K562 (cell line): ENCODE measurements around the gene ZNF232. TPM values are rescaled to one million over a fixed set of nuclear protein-coding genes. Genes with fewer than 3 reads are reported as not detected.
A peak's percentile ranks its signal among the peaks of the same experiment; 100 is the strongest.

Experiments used
- ATAC-seq: fragments of 200-7000 bp; cut with Tn5 transposase; 3 replicates; pipeline ENCODE4 v1.9.1; 2020; ENCODE audit warnings: moderate library complexity
- BruUV-seq: library from RNA; stranded (reverse); fragments of 400-500 nt; replicated peaks from 2 replicates; lab custom pipeline; 2021; lab: Mats Ljungman, UMichigan
- CTCF ChIA-PET: fragments of 300-600 bp; formaldehyde crosslinking; extraction: SDS; loops from one replicate; lab custom pipeline; 2021; ENCODE audit warnings: low intra/inter-chr PET ratio; lab: Yijun Ruan, JAX
- POLR2A ChIA-PET: fragments of 300-600, 350-650 bp; sonication (Branson Sonifier 250); formaldehyde crosslinking; extraction: SDS; loops from one replicate; lab custom pipeline; 2021; ENCODE audit warnings: antibody characterized with exemption, inconsistent platforms; lab: Yijun Ruan, JAX
- DNase-seq, 4 experiments: peaks; one replicate each; pipeline versions ENCODE4 v3.0.0 to v3.0.0-alpha.2; 2011 to 2018; ENCODE audit warnings: low spot score in 3 of 4, mixed read lengths in 3 of 4; ENCODE audit errors: extremely low read depth in 1 of 4
- FAIRE-seq: peaks from 2 replicates; lab custom pipeline; 2011; peaks lifted over from hg19 to GRCh38; lab: Jason Lieb, UNC
- H2AFZ ChIP-seq: 2 replicates; pipeline ENCODE4 v1.6.0; 2011; ENCODE audit warnings: low read depth, low read length, control low read depth, inconsistent platforms
- H3K27ac ChIP-seq: fragments of 200-600 bp; 3 replicates; pipeline ENCODE4 v1.8.0; 2011; ENCODE audit warnings: low read depth, mild to moderate bottlenecking, control low read depth, inconsistent platforms, low read length, moderate library complexity, mixed read lengths; ENCODE audit errors: extremely low read depth
- H3K27me3 ChIP-seq, 2 experiments: fragments of 300-600 bp in 1 of 2; 2 replicates in 1 of 2; 3 replicates in 1 of 2; pipeline versions ENCODE4 v1.6.0 to v1.8.0; 2011; ENCODE audit warnings: inconsistent platforms in 2 of 2, low read length in 2 of 2, mild to moderate bottlenecking in 1 of 2, mixed read lengths in 1 of 2, moderate library complexity in 1 of 2; ENCODE audit not compliant: control insufficient read depth in 2 of 2, insufficient read depth in 2 of 2
- H3K36me3 ChIP-seq: fragments of 300-600 bp; 3 replicates; pipeline ENCODE4 v1.8.0; 2011; ENCODE audit warnings: mild to moderate bottlenecking, low read length, inconsistent platforms; ENCODE audit not compliant: control insufficient read depth, insufficient read depth
- H3K4me1 ChIP-seq, 2 experiments: fragments of 200-600 bp in 1 of 2; replicated peaks in 1 of 2; 2 replicates in 1 of 2; 3 replicates in 1 of 2; pipeline versions ENCODE4 v1.5.1 to v1.8.0; 2011; ENCODE audit warnings: inconsistent platforms in 2 of 2, low read length in 2 of 2, mild to moderate bottlenecking in 1 of 2, mixed read lengths in 1 of 2, moderate library complexity in 1 of 2; ENCODE audit not compliant: control insufficient read depth in 2 of 2, insufficient read depth in 2 of 2
- H3K4me2 ChIP-seq: 2 replicates; pipeline ENCODE4 v1.6.1; 2011; ENCODE audit warnings: low read length, control low read depth, inconsistent platforms, mixed read lengths; ENCODE audit not compliant: insufficient read depth
- H3K4me3 ChIP-seq: fragments of 200-600 bp; sonication (generic), shearing (Covaris generic); 2 replicates; pipeline ENCODE4 v1.5.1; 2016; ENCODE audit warnings: control low read depth, inconsistent platforms
- H3K79me2 ChIP-seq: fragments of 200-600 bp; 3 replicates; pipeline ENCODE4 v1.8.0; 2011; ENCODE audit warnings: low read length, inconsistent platforms; ENCODE audit not compliant: control insufficient read depth, insufficient read depth
- H3K9ac ChIP-seq, 2 experiments: 2 replicates each; pipeline versions ENCODE4 v1.6.0 to v1.6.1; 2011; ENCODE audit warnings: low read depth in 2 of 2, low read length in 2 of 2, control low read depth in 1 of 2, inconsistent platforms in 1 of 2, mild to moderate bottlenecking in 1 of 2, mixed read lengths in 1 of 2; ENCODE audit not compliant: insufficient read depth in 1 of 2
- H3K9me1 ChIP-seq: one replicate; pipeline ENCODE4 v1.6.0; 2011; ENCODE audit warnings: inconsistent platforms, mild to moderate bottlenecking, low read length, moderate library complexity; ENCODE audit not compliant: control insufficient read depth, insufficient read depth
- H3K9me3 ChIP-seq: replicated peaks from 2 replicates; pipeline ENCODE4 v1.5.1; 2011; ENCODE audit warnings: low read depth, low read length, inconsistent platforms; ENCODE audit not compliant: control insufficient read depth, insufficient read depth
- H4K20me1 ChIP-seq: replicated peaks from 2 replicates; pipeline ENCODE4 v1.6.1; 2011; ENCODE audit warnings: low read length, inconsistent platforms, mixed read lengths; ENCODE audit not compliant: control insufficient read depth, insufficient read depth
- C11orf30 ChIP-seq: fragments of 450-650 bp; IDR thresholded peaks from 2 replicates; pipeline ENCODE4 v1.6.1; 2016; ENCODE audit warnings: low read depth, mild to moderate bottlenecking
- ETS2 ChIP-seq: IDR thresholded peaks from 2 replicates; pipeline ENCODE4 v1.6.1; 2016; ENCODE audit warnings: borderline replicate concordance, missing genetic modification characterization, mild to moderate bottlenecking, moderate library complexity, missing compliant biosample characterization; ENCODE audit not compliant: poor library complexity, severe bottlenecking
- MAFG ChIP-seq: fragments of 450-650 bp; conservative IDR thresholded peaks from 2 replicates; pipeline ENCODE4 v1.6.1; 2016; ENCODE audit warnings: missing genetic modification characterization, missing compliant biosample characterization
- POLR2G ChIP-seq: fragments of 200-400 bp; formaldehyde crosslinking; IDR thresholded peaks from 2 replicates; pipeline ENCODE4 v1.6.1; 2017; ENCODE audit warnings: low read depth, mild to moderate bottlenecking, antibody characterized with exemption, low read length, moderate library complexity
- ZNF140 ChIP-seq: fragments of 250-450 bp; sonication (Bioruptor Pico); IDR thresholded peaks from 2 replicates; pipeline ENCODE4 v1.8.0; 2021; ENCODE audit warnings: moderate library complexity, mild to moderate bottlenecking, inconsistent platforms
- ZNF316 ChIP-seq: fragments of 450-650 bp; IDR thresholded peaks from 2 replicates; pipeline ENCODE4 v1.6.1; 2016
- WGBS: fragments of 100-300 bp; shearing (Covaris generic); methylation state at CpG from one replicate; pipeline ENCODE4 v1.1.6; 2016; ENCODE audit warnings: low coverage, mixed read lengths; ENCODE audit not compliant: insufficient coverage; ENCODE audit errors: missing lambda C conversion rate; 5-methylcytosine and 5-hydroxymethylcytosine counted together
- in situ Hi-C: fragments of 300-500 bp; cut with MboI; formaldehyde crosslinking; loops from 4 replicates; pipeline ENCODE4 v1.15.0; 2018; ENCODE audit warnings: inconsistent platforms, mixed read lengths
- intact Hi-C: fragments of 100-400 bp; cut with micrococcal nuclease; formaldehyde crosslinking; loops from 2 replicates; pipeline ENCODE4 v1.14.2; 2022
- polyA plus RNA-seq, 8 experiments: library from polyadenylated mRNA; depleted of rRNA in 4 of 8; stranded (reverse) in 5 of 8; unstranded in 3 of 8; fragments of >200 nt; fragmentation: Nextera tagmentation in 2 of 8; fragmentation: Illumina TruSeq in 1 of 8; extraction: Ambion mirVana in 2 of 8; extraction: Trizol in 1 of 8; gene quantifications; 2 replicates each; pipeline versions ENCODE4 v1.2.1 to v1.2.3, GENCODE V29; 2011 to 2014; ENCODE audit warnings: inconsistent platforms in 1 of 8, missing spikeins in 1 of 8
- small RNA-seq: library from RNA; depleted of rRNA; stranded (forward); fragments of <200 nt; gene quantifications from one replicate; pipeline ENCODE3, GENCODE V24; 2014
- total RNA-seq, 7 experiments: library from RNA; depleted of rRNA in 6 of 7; stranded (reverse); fragments of >200 nt in 6 of 7; fragmentation: Illumina TruSeq in 2 of 7; extraction: Trizol in 2 of 7; gene quantifications; 2 replicates each; pipeline versions ENCODE4 v1.2.1 to v1.2.3, GENCODE V29; 2011 to 2021; ENCODE audit warnings: low replicate concordance in 1 of 7

The ZNF232 gene
- total and polyA plus RNA-seq, 9 of the 15 experiments (the other 6 are each of a cell fraction or from before 2014, with no cell fraction given), result 10.6 to 26.0 (median 13.0) TPM

DNA sequence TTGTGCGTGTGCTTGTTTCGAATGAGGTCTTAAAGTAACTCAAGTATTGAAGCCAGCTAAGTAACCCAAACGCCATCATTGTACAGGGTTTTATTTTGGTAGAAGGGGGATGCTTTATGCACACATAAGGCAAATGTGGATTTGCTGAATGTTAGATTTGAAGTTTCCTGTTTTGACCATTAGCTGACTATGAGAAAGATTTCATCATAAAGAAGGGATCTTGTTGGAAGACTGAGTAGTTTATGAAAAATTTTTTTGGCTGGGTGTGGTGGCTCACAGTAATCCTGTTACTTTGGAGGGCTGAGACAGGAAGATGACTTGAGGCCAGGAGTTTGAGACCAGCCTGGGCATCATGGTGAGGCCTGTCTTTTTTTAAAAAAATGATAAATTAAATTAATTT is 43.4 kb downstream of the ZNF232 start:
- ATAC-seq, result no peak
- intact Hi-C loops, result no loop called here
- Histone ChIP-seq H3K4me2 (no peak overlapping the region), H4K20me1 (no peaks in the 10 kb centered on the region), H3K36me3 (no peaks in the 10 kb centered on the region), H3K27me3 (peaks cover 0 to 5% of the 10 kb centered on the region in 2 experiments; a peak in 1 of 5 replicates), H3K4me1 (no peaks in the 10 kb centered on the region), H3K27ac (no peak overlapping the region), H3K9me1 (no peaks in the 10 kb centered on the region), H2AFZ (no peak overlapping the region), H3K9me3 (no peaks in the 10 kb centered on the region), H3K4me3 (no peak overlapping the region), H3K9ac (no peak overlapping the region), H3K79me2 (no peaks in the 10 kb centered on the region)
- no peak for TF ChIP-seq ETS2 (tag)
- in situ Hi-C loops, result loop anchor here (10.0 kb wide), 1 partner anchor 153 kb away; no protein-coding TSS in a partner anchor
- ChIA-PET POLR2A (interaction anchor here (1.0 kb wide), 1 partner anchor 45 kb away, joined by 3 read pairs; no protein-coding TSS in a partner anchor), CTCF (no interaction called here)
- no peak for DNase-seq
- FAIRE-seq, result no peak
- no TSS peak for BruUV-seq
- WGBS, result 8% methylated on average over 3 of the region's 3 CpGs

DNA sequence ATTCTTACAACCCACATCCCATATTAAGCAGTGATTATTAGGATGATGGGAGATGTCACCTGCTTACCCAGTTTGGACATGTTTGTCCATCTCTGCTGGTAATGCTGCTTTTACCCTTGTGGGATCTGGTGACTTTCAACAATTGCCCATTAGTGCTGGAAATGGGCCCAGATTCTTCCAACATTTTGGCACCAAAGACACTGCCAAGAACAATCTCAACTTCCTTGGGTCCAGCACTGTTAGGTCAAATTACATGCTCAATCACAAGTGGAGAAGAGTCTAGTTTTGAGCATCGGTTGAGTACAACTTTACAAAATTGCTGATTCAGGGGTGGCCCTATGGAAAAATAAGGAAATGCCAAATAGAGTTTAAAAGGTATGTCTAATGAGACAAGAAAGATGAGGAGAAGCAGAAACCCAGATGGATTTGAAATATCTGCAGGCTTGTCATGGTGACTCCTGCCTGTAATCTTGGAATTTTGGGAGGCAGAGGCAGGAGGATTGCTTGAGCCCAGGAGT is 46.4 kb downstream of the ZNF232 start:
- Histone ChIP-seq H3K4me1 (no peaks in the 10 kb centered on the region; a peak in 1 of 5 replicates), H3K4me3 (no peak overlapping the region), H3K9ac (no peak overlapping the region), H3K27me3 (no peaks in the 10 kb centered on the region; a peak in 1 of 5 replicates), H3K27ac (no peak overlapping the region), H2AFZ (no peak overlapping the region), H4K20me1 (no peaks in the 10 kb centered on the region), H3K4me2 (no peak overlapping the region), H3K9me1 (no peaks in the 10 kb centered on the region), H3K79me2 (no peaks in the 10 kb centered on the region), H3K9me3 (no peaks in the 10 kb centered on the region), H3K36me3 (no peaks in the 10 kb centered on the region)
- ATAC-seq (no peak), DNase-seq (no peak), FAIRE-seq (no peak)
- TF ChIP-seq ZNF140 (CRISPR knock-in tag), result no peak
- no peak for TF ChIP-seq POLR2G
- 0 out of 2 replicates have a peak, but pooled peaks have one; percentile 26 for TF ChIP-seq MAFG (tag)
- TF ChIP-seq C11orf30, result peak; percentile 59; the same call in 1 of the 2 replicates
- peak; percentile 60 for TF ChIP-seq ZNF316
- POLR2A ChIA-PET, result no interaction called here
- CTCF ChIA-PET, result no interaction called here
- intact Hi-C loops (no loop called here), in situ Hi-C loops (loop anchor here (10.0 kb wide), 1 partner anchor 150 kb away; no protein-coding TSS in a partner anchor)
- BruUV-seq, result no TSS peak
- 6% methylated on average over 1 of the region's 1 CpG for WGBS

Small RNA genes within 50 kb of the gene (small RNA-seq; reads per million reads assigned to genes)
- not detected for gene AC012146.4

Other genes starting within 250 kb of the ZNF232 start
Only the 7 nearest of the 17 such genes appear.
- 0.27 TPM in 1 of 2 replicates, not detected in the other for gene INCA1, start 114.4 kb downstream of the ZNF232 start, total RNA-seq (2014; rRNA removed)
- gene INCA1, start 114.4 kb downstream of the ZNF232 start, total RNA-seq (2014; rRNA removed; fragmentation: Illumina TruSeq; extraction: Trizol), result not detected in 2 replicates
- gene INCA1, start 114.4 kb downstream of the ZNF232 start, total RNA-seq (2015; rRNA removed; fragmentation: Illumina TruSeq; extraction: Trizol), result not detected in 2 replicates
- gene INCA1, start 114.4 kb downstream of the ZNF232 start, total RNA-seq (2021), result 0.22 TPM in 1 of 2 replicates, not detected in the other
- 0.08 TPM in 1 of 2 replicates, not detected in the other for gene INCA1, start 114.4 kb downstream of the ZNF232 start, polyA plus RNA-seq (2011; rRNA removed)
- 0.13 TPM in 1 of 2 replicates, not detected in the other for gene INCA1, start 114.4 kb downstream of the ZNF232 start, polyA plus RNA-seq (2014; fragmentation: Illumina TruSeq; extraction: Trizol)
- gene INCA1, start 114.4 kb downstream of the ZNF232 start, polyA plus RNA-seq (2014; fragmentation: Nextera tagmentation; extraction: Ambion mirVana), result under 1 TPM; 0.11 to 0.50 TPM
- gene INCA1, start 114.4 kb downstream of the ZNF232 start, polyA plus RNA-seq (2014; rRNA removed), result not detected in 2 replicates
- gene KIF1C, start 113.9 kb downstream of the ZNF232 start, total RNA-seq (2014; rRNA removed), result 24.6 and 32.9 TPM in 2 replicates
- gene KIF1C, start 113.9 kb downstream of the ZNF232 start, total RNA-seq (2014; rRNA removed; fragmentation: Illumina TruSeq; extraction: Trizol), result 22.9 and 25.1 TPM in 2 replicates
- 25.1 and 25.8 TPM in 2 replicates for gene KIF1C, start 113.9 kb downstream of the ZNF232 start, total RNA-seq (2015; rRNA removed; fragmentation: Illumina TruSeq; extraction: Trizol)
- 67.4 and 68.4 TPM in 2 replicates for gene KIF1C, start 113.9 kb downstream of the ZNF232 start, total RNA-seq (2021)
- 15.4 and 28.5 TPM in 2 replicates for gene KIF1C, start 113.9 kb downstream of the ZNF232 start, polyA plus RNA-seq (2011; rRNA removed)
- 24.2 and 29.5 TPM in 2 replicates for gene KIF1C, start 113.9 kb downstream of the ZNF232 start, polyA plus RNA-seq (2014; fragmentation: Illumina TruSeq; extraction: Trizol)
- under 1 TPM; 0.38 to 0.48 TPM for gene KIF1C, start 113.9 kb downstream of the ZNF232 start, polyA plus RNA-seq (2014; fragmentation: Nextera tagmentation; extraction: Ambion mirVana)
- gene KIF1C, start 113.9 kb downstream of the ZNF232 start, polyA plus RNA-seq (2014; rRNA removed), result 15.2 and 21.4 TPM in 2 replicates
- gene SLC52A1, start 76.5 kb downstream of the ZNF232 start, total RNA-seq (2014; rRNA removed), result not detected in 2 replicates
- gene SLC52A1, start 76.5 kb downstream of the ZNF232 start, total RNA-seq (2014; rRNA removed; fragmentation: Illumina TruSeq; extraction: Trizol), result not detected in 2 replicates
- gene SLC52A1, start 76.5 kb downstream of the ZNF232 start, total RNA-seq (2015; rRNA removed; fragmentation: Illumina TruSeq; extraction: Trizol), result not detected in 2 replicates
- not detected in 2 replicates for gene SLC52A1, start 76.5 kb downstream of the ZNF232 start, total RNA-seq (2021)
- 0.04 TPM in 1 of 2 replicates, not detected in the other for gene SLC52A1, start 76.5 kb downstream of the ZNF232 start, polyA plus RNA-seq (2011; rRNA removed)
- not detected in 2 replicates for gene SLC52A1, start 76.5 kb downstream of the ZNF232 start, polyA plus RNA-seq (2014; fragmentation: Illumina TruSeq; extraction: Trizol)
- gene SLC52A1, start 76.5 kb downstream of the ZNF232 start, polyA plus RNA-seq (2014; fragmentation: Nextera tagmentation; extraction: Ambion mirVana), result not detected
- not detected in 2 replicates for gene SLC52A1, start 76.5 kb downstream of the ZNF232 start, polyA plus RNA-seq (2014; rRNA removed)
- not detected in 2 replicates for gene ZFP3, start 33.4 kb downstream of the ZNF232 start, total RNA-seq (2014; rRNA removed)
- not detected in 2 replicates for gene ZFP3, start 33.4 kb downstream of the ZNF232 start, total RNA-seq (2014; rRNA removed; fragmentation: Illumina TruSeq; extraction: Trizol)
- not detected in 2 replicates for gene ZFP3, start 33.4 kb downstream of the ZNF232 start, total RNA-seq (2015; rRNA removed; fragmentation: Illumina TruSeq; extraction: Trizol)
- 0.04 TPM in 1 of 2 replicates, not detected in the other for gene ZFP3, start 33.4 kb downstream of the ZNF232 start, total RNA-seq (2021)
- not detected in 2 replicates for gene ZFP3, start 33.4 kb downstream of the ZNF232 start, polyA plus RNA-seq (2011; rRNA removed)
- gene ZFP3, start 33.4 kb downstream of the ZNF232 start, polyA plus RNA-seq (2014; fragmentation: Illumina TruSeq; extraction: Trizol), result not detected in 2 replicates
- gene ZFP3, start 33.4 kb downstream of the ZNF232 start, polyA plus RNA-seq (2014; fragmentation: Nextera tagmentation; extraction: Ambion mirVana), result not detected
- not detected in 2 replicates for gene ZFP3, start 33.4 kb downstream of the ZNF232 start, polyA plus RNA-seq (2014; rRNA removed)
- gene USP6, start 4.2 kb upstream of the ZNF232 start, total RNA-seq (2014; rRNA removed), result not detected in 2 replicates
- gene USP6, start 4.2 kb upstream of the ZNF232 start, total RNA-seq (2014; rRNA removed; fragmentation: Illumina TruSeq; extraction: Trizol), result 0.03 and 0.04 TPM in 2 replicates
- gene USP6, start 4.2 kb upstream of the ZNF232 start, total RNA-seq (2015; rRNA removed; fragmentation: Illumina TruSeq; extraction: Trizol), result 0.04 TPM in 1 of 2 replicates, not detected in the other
- 0.07 and 0.09 TPM in 2 replicates for gene USP6, start 4.2 kb upstream of the ZNF232 start, total RNA-seq (2021)
- gene USP6, start 4.2 kb upstream of the ZNF232 start, polyA plus RNA-seq (2011; rRNA removed), result not detected in 2 replicates
- gene USP6, start 4.2 kb upstream of the ZNF232 start, polyA plus RNA-seq (2014; fragmentation: Illumina TruSeq; extraction: Trizol), result not detected in 2 replicates
- under 1 TPM; 0.01 to 0.04 TPM for gene USP6, start 4.2 kb upstream of the ZNF232 start, polyA plus RNA-seq (2014; fragmentation: Nextera tagmentation; extraction: Ambion mirVana)
- not detected in 2 replicates for gene USP6, start 4.2 kb upstream of the ZNF232 start, polyA plus RNA-seq (2014; rRNA removed)
- 3.4 and 4.5 TPM in 2 replicates for gene ZNF594, start 80.0 kb upstream of the ZNF232 start, total RNA-seq (2014; rRNA removed)
- gene ZNF594, start 80.0 kb upstream of the ZNF232 start, total RNA-seq (2014; rRNA removed; fragmentation: Illumina TruSeq; extraction: Trizol), result 3.3 and 3.6 TPM in 2 replicates
- 3.2 and 3.5 TPM in 2 replicates for gene ZNF594, start 80.0 kb upstream of the ZNF232 start, total RNA-seq (2015; rRNA removed; fragmentation: Illumina TruSeq; extraction: Trizol)
- gene ZNF594, start 80.0 kb upstream of the ZNF232 start, total RNA-seq (2021), result 2.2 and 2.7 TPM in 2 replicates
- 2.5 and 2.6 TPM in 2 replicates for gene ZNF594, start 80.0 kb upstream of the ZNF232 start, polyA plus RNA-seq (2011; rRNA removed)
- gene ZNF594, start 80.0 kb upstream of the ZNF232 start, polyA plus RNA-seq (2014; fragmentation: Illumina TruSeq; extraction: Trizol), result 1.9 and 2.0 TPM in 2 replicates
- gene ZNF594, start 80.0 kb upstream of the ZNF232 start, polyA plus RNA-seq (2014; fragmentation: Nextera tagmentation; extraction: Ambion mirVana), result under 1 TPM; 0.24 to 0.41 TPM
- 4.1 and 4.7 TPM in 2 replicates for gene ZNF594, start 80.0 kb upstream of the ZNF232 start, polyA plus RNA-seq (2014; rRNA removed)
- not detected in 2 replicates for gene SCIMP, start 123.0 kb upstream of the ZNF232 start, total RNA-seq (2014; rRNA removed)
- not detected in 2 replicates for gene SCIMP, start 123.0 kb upstream of the ZNF232 start, total RNA-seq (2014; rRNA removed; fragmentation: Illumina TruSeq; extraction: Trizol)
- gene SCIMP, start 123.0 kb upstream of the ZNF232 start, total RNA-seq (2015; rRNA removed; fragmentation: Illumina TruSeq; extraction: Trizol), result not detected in 2 replicates
- 0.07 and 0.11 TPM in 2 replicates for gene SCIMP, start 123.0 kb upstream of the ZNF232 start, total RNA-seq (2021)
- gene SCIMP, start 123.0 kb upstream of the ZNF232 start, polyA plus RNA-seq (2011; rRNA removed), result not detected in 2 replicates
- 0.22 TPM in 1 of 2 replicates, not detected in the other for gene SCIMP, start 123.0 kb upstream of the ZNF232 start, polyA plus RNA-seq (2014; fragmentation: Illumina TruSeq; extraction: Trizol)
- under 1 TPM; 0.01 to 0.04 TPM for gene SCIMP, start 123.0 kb upstream of the ZNF232 start, polyA plus RNA-seq (2014; fragmentation: Nextera tagmentation; extraction: Ambion mirVana)
- gene SCIMP, start 123.0 kb upstream of the ZNF232 start, polyA plus RNA-seq (2014; rRNA removed), result not detected in 2 replicates